IPS-NIHi11 (cell line): Measurements from ENCODE around the gene GPR17.

Experiments
- DNase-seq: peaks from one replicate; pipeline ENCODE4 v3.0.0; 2012; ENCODE audit warnings: mixed read lengths, low spot score

Gene GPR17

GRCh38 chr2:127614731-127615130 lies 31.2 kb upstream of the GPR17 start:
- no peak for DNase-seq

DNA sequence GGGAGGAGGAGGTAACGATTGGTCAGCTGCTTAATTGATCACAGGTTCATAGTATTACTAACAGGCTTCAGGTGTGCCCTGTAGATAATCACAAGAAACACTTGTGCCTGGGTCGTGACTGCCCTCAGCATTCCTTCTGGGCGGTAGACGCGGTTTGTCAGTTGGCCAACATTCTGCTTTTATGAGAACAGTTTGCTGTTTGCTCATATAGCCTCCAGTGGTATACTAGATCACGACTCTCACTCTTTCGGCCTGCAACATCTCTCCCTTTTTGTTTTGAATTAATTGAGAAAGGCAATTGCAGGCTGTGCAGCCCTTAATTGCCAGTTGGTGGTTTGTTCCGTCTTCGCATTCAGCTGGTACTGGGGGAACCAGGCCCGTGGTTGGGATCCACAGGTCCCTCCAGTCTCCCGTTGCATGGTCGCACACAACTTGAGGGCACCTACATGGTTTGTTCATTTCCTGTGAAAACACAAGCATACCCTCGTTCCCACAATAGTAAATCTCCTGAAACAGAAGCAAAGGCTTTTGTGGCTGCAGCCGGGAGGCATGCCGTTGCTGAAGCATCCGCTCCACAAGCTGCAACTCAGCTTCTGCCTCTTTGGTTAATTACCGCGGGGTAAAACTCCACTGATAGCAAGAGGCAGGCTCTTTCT lies 30.3 kb upstream of the GPR17 start:
- DNase-seq: no peak

DNA sequence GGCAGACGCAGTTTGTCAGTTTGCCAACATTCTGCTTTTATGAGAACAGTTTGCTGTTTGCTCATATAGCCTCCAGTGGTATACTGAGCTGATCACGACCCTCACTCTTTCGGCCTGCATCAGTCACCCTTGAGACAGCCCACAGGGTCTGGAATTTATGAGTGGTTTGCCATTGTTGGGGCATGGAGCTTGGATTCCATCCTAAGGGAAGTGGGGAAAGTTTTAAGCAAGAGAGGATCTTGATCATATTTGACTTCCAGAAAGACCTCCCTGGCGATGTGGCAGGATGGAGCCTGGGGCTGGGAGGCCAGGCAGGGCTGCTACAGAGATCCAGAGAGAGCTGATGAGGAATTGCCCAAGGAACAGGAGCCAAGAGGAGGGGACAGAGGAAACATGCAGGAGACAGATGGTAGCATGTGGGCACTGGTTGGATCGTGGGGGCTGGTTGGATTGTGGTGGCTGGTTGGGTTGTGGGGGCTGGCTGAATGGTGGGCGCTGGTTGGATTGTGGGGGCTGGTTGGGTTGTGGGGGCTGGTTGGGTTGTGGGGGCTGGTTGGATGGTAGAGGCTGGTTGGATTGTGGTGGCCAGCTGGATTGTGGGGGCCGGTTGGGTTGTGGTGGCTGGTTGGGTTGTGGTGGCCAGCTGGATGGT lies 27.3 kb upstream of the GPR17 start:
- no peak for DNase-seq

DNA sequence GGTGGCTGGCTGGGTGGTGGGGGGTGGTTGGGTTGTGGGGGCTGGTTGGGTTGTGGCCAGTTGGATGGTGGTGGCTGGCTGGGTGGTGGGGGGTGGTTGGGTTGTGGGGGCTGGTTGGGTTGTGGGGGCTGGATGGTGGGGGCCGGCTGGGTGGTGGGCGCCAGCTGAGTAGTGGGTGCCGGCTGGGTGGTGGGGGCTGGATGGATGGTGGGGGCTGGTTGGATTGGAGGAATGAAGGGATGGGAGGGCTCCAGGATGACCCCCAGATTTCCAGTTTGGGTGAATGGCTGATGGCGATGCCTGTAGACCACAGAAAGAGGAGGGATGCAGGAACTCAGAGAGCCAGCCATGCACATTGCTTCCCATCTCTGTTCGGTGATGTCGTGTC lies 26.8 kb upstream of the GPR17 start:
- no peak for DNase-seq

GRCh38 chr2:127619877-127620705 lies 25.9 kb upstream of the GPR17 start:
- no peak for DNase-seq

GRCh38 chr2:127620866-127621265 lies 25.1 kb upstream of the GPR17 start:
- DNase-seq: no peak

GRCh38 chr2:127621981-127622431 lies 23.9 kb upstream of the GPR17 start:
- no peak for DNase-seq

- DNase-seq: no peak
Measured at GRCh38 chr2:127622561-127623387, 23.2 kb upstream of the GPR17 start.

DNA sequence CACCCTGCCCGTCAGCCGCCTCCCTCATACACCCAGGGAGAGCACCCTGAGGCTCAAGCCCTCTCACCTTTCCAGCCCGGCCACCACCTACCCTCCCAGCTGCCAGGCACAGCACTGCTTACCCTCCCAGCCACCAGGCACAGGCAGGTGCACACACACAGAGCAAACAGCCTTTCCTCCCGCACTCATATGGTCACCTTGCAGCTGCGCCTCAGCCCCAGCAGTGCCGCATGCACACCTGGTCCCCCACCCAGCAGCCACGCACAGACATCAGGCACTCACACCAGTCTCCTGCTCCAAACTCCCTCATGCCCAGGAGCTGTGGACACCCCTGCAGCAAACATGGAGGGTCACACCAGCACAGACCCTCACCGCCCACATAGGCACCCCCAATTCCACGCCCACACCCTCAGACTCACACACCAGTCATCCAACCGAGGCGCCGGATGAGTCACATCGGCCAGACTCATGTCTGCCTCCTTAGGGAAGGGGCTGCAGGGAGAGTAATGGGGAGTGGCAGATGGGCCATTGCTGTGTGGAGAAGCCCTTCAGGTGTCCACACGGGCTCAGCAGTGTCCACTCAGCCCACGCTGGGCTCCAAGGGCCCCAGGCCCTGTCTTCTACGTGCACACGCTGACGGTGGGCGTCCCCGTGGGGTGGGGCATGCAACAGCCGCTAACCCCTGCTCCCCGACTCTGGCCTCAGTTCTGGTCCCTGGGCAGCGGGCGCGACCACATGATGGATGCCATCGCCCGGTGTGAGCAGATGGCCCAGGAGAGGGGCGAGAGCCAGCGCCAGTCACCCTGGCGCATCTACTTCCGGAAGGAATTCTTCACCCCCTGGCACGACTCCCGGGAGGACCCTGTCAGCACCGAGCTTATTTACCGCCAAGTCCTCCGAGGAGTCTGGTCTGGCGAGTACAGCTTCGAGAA lies 22.3 kb upstream of the GPR17 start:
- DNase-seq: no peak

GRCh38 chr2:127624320-127624755 lies 21.6 kb upstream of the GPR17 start:
- no peak for DNase-seq

DNA sequence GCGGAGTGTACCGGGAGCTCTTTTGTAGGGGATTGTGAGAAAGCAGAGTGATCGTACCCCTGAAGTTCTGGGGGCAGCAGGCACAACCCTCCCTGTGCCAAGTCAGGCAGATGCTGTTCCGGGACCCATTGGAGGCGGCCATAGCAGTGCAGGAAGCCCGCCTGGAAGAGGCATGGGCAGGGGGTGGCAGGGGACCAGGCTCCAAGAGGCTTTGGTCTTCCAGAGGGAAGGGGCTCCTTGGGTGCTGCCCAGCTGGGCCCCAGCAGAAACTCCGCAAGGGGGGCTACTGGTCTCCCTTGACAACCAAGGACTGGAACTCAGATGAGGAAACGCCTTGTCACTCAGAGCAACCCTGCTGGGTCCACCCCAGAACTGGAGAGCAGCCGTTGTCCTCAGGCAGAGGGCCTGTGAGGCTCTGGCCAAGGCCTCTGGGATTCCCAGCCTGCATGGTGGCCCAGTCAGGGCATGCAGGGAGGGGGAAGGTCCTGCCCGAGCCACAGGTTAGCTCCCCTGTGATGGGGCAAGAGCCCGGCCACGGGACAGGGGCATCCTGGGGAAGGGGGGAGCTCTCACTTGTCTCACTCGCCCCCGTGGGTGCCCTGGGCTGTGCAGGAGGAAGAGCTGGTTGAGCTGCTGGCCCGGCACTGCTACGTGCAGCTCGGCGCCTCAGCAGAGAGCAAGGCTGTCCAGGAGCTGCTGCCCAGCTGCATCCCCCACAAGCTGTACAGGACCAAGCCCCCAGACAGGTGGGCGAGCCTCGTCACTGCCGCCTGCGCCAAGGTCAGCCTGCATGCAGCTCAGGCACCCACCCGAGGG lies 21.0 kb upstream of the GPR17 start:
- DNase-seq: no peak

- DNase-seq: no peak
Measured at GRCh38 chr2:127625572-127625951, 20.4 kb upstream of the GPR17 start.

DNA sequence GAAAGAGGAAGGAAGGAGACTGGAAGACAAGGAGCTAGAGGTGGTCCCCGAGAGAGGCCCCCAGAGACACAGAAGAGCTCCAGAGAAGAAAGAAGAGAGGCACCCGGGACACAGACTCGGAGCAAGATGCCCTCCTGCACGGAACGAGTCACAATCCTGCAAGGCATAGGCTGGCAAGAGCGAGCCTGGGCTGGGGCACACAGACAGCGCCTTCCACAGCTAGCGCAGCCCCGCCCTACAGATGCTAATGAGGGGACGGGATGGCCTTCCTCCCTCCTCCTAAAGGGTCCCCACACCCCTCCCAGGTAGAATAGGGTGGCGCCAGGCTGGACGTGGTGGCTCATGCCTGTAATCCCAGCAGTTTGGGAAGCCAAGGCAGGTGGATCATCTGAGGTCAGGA lies 19.8 kb upstream of the GPR17 start:
- DNase-seq: no peak

DNA sequence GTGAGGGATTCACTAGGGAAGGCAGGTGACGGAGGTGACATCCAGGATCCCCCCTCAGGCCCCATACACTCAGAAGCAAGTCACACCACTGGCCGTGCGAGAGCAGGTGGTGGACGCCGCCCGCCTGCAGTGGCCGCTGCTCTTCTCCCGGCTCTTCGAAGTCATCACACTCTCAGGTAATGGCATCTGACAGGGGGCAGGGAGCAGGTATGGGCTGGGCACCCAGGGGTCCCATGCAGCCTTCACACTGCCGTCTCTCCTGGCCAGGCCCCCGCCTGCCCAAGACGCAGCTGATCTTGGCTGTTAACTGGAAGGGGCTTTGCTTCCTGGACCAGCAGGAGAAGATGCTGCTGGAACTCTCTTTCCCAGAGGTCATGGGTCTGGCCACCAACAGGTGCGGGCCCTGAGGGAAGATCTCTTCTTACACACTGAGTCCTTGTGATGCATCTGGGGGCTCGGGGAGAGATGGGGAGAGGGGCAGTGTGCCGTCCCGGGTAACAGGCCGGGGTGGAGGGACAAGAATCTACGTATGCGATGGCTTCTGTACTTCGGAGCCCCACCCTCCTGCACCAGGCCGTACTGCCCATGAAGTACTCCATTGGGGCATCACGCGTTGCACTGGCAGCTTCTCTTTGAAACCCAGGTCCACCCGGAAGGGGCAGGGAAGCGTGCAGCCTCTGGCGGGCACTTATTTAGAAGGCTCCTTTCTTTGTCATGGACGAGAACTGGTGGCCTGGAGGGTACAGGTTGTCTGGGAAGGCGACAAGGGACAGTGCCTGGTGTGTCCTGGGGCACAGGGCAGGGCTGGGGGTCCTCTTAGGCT lies 18.8 kb upstream of the GPR17 start:
- no peak for DNase-seq

GRCh38 chr2:127627740-127628571 lies 18.0 kb upstream of the GPR17 start:
- no peak for DNase-seq

DNA sequence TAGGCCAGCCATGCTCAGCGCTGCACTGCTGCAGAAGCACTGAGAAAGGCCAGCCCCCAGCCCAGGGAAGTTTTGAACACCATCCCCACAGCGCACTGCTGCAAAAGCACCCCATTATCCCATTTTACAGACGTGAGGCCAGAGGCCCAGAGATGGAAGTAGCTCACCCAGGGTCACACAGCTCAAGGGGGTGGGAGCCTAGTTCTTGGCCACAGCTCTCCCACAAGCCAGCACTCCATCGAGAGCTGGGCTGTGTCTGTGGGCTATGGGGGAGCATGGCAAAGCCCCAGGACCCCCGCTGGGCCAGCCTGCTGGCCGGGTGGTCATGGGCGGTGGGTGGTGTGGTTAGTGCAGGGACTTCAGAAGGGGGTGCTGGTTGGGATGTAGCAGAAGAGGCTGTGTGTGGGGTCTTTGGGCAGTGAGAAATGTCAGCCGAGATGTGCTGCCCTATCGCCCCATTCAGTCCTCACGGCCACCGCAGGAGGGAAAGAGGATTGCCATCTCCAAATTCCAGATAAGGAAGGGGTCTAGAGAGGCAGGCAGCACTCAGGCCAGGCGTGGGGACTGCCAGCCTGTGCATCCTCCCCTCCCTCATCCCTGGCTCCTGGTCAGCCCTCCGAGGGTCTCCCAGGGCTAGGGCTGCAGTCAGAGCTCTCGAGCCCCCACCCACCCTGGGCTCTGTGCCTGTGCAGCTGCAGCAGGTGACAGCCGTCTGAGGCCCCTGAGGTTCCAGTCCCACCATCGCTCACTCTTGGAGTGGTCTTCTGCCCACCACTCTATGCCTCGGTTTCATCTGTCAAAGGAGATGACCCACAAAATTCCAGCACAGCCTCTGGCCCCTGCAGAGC lies 17.0 kb upstream of the GPR17 start:
- DNase-seq: no peak

GRCh38 chr2:127629637-127630036 lies 16.3 kb upstream of the GPR17 start:
- DNase-seq: no peak
